Measurements from ENCODE around the gene NRL.

DNA sequence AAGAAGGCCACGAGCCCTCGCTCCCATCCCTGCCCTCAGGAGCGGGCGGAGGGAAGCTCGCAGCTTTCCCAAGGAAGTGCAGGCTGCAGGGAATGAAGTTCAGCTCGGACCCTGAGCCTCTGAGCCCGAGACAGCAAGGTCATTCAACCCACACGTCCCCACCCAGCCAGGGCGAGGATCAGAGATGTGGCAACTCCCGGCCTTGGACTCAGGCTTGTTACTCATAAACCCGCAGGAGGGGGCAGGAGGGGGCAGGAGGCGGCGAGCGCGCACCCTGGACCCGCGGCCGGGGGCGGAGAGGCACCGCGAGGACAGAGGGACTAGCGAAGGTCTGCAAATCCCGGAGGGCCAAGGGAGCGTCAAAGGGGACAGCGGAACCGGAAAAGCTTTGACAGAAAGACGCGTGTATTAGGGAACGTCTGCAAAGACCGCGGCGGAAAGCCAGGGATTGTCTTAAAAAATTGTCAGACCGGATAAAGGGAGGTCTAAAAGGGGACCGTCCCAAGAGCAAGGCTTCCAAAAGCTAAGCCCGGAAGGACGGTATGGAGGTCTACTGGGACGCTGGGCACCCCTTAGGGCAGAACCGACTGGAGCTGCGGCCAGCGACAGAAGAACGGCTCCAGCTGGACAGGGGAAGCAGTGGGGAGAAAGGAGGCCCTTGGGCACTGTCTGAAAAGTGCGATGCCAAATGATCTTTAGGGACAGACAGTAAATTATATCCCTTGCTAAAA lies 783 bp downstream of the NRL start:
- TF ChIP-seq, protein P1, sequence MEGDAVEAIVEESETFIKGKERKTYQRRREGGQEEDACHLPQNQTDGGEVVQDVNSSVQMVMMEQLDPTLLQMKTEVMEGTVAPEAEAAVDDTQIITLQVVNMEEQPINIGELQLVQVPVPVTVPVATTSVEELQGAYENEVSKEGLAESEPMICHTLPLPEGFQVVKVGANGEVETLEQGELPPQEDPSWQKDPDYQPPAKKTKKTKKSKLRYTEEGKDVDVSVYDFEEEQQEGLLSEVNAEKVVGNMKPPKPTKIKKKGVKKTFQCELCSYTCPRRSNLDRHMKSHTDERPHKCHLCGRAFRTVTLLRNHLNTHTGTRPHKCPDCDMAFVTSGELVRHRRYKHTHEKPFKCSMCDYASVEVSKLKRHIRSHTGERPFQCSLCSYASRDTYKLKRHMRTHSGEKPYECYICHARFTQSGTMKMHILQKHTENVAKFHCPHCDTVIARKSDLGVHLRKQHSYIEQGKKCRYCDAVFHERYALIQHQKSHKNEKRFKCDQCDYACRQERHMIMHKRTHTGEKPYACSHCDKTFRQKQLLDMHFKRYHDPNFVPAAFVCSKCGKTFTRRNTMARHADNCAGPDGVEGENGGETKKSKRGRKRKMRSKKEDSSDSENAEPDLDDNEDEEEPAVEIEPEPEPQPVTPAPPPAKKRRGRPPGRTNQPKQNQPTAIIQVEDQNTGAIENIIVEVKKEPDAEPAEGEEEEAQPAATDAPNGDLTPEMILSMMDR (IDR thresholded peaks at IDR 0.05; ENCODE audit: insufficient read depth, low read depth, low read length): no peak
- no peak for TF ChIP-seq EZH2 (IDR thresholded peaks at IDR 0.05; ENCODE audit: insufficient read depth, low read length)
